GM20000 (cell line): Measurements from ENCODE around the gene TMCO1.
"Not testable (repeated sequence)": the region's sequence is repeated elsewhere in the genome, so short reads cannot be mapped to it uniquely, and the experiment has no call there.

Experiments
- DNase-seq: peaks from one replicate; pipeline ENCODE4 v3.0.0; 2012; ENCODE audit warnings: low spot score
- CTCF ChIP-seq: IDR thresholded peaks from 2 replicates; pipeline ENCODE4 v1.5.1; 2012; ENCODE audit warnings: mild to moderate bottlenecking, control low read depth; ENCODE audit errors: extremely low read depth, missing control alignments

TMCO1 gene

GRCh38 chr1:165795894-165796293, 27.2 kb upstream of the TMCO1 start:
- TF ChIP-seq CTCF: no peak
- DNase-seq: no peak

- TF ChIP-seq CTCF: no peak
- no peak for DNase-seq
Measured at GRCh38 chr1:165793951-165794350, 25.3 kb upstream of the TMCO1 start.

- no peak for TF ChIP-seq CTCF
- no peak for DNase-seq
Measured at GRCh38 chr1:165787741-165788140, 19.1 kb upstream of the TMCO1 start.

- not testable (repeated sequence) for DNase-seq
Measured at GRCh38 chr1:165783519-165783918, 14.9 kb upstream of the TMCO1 start.

- DNase-seq: not testable (repeated sequence)
Measured at GRCh38 chr1:165778197-165778596, 9.5 kb upstream of the TMCO1 start.

- no peak for DNase-seq
- TF ChIP-seq CTCF: no peak
Measured at GRCh38 chr1:165773324-165773965, 4.8 kb upstream of the TMCO1 start.

- no peak for TF ChIP-seq CTCF
- DNase-seq: no peak
Measured at GRCh38 chr1:165772739-165773138, 4.1 kb upstream of the TMCO1 start.

GRCh38 chr1:165764277-165764676, 4.4 kb downstream of the TMCO1 start:
- DNase-seq: no peak
- no peak for TF ChIP-seq CTCF

GRCh38 chr1:165763442-165763841, 5.2 kb downstream of the TMCO1 start:
- DNase-seq: no peak
- TF ChIP-seq CTCF: no peak
